CD4-positive, CD25-positive, alpha-beta regulatory T cell (primary cell): ENCODE results near the gene ARHGDIA. TPM values are rescaled to one million over a fixed set of nuclear protein-coding genes. Genes with fewer than 3 reads are reported as not detected.

Source experiments
- ATAC-seq, 2 donors: fragments of 150-1000 bp; cut with Tn5 transposase; one replicate each; pipeline ENCODE4 v1.10.0; 2021; ENCODE audit warnings: low read depth in 2 of 2, moderate number of reproducible peaks in 2 of 2, moderate library complexity in 1 of 2
- DNase-seq, 3 donors: peaks; one replicate each; pipeline versions ENCODE4 v3.0.0 to v3.0.0-alpha.2; 2012 to 2022; ENCODE audit warnings: mixed read lengths in 1 of 3
- H3K27ac ChIP-seq: one replicate; pipeline ENCODE4 v1.7.0; 2013; ENCODE audit warnings: mild to moderate bottlenecking, low read length; ENCODE audit not compliant: insufficient read depth, poor library complexity, severe bottlenecking
- H3K27me3 ChIP-seq: one replicate; pipeline ENCODE4 v1.7.0; 2013; ENCODE audit warnings: low read length; ENCODE audit not compliant: control insufficient read depth, insufficient read depth
- H3K36me3 ChIP-seq: one replicate; pipeline ENCODE4 v1.7.0; 2013; ENCODE audit warnings: mild to moderate bottlenecking, low read length, moderate library complexity; ENCODE audit not compliant: control insufficient read depth, insufficient read depth
- H3K4me1 ChIP-seq: 2 replicates; pipeline ENCODE4 v1.7.0; 2013; ENCODE audit warnings: mild to moderate bottlenecking, low read length; ENCODE audit not compliant: insufficient read depth, control insufficient read depth, poor library complexity, severe bottlenecking
- H3K4me3 ChIP-seq: one replicate; pipeline ENCODE4 v1.7.0; 2013; ENCODE audit warnings: low read depth, mild to moderate bottlenecking, low read length, moderate library complexity
- H3K9me3 ChIP-seq, 2 experiments: 1 replicate in 1 of 2; 2 replicates in 1 of 2; pipeline ENCODE4 v1.7.0; 2013; ENCODE audit warnings: low read length in 2 of 2, mild to moderate bottlenecking in 1 of 2, moderate library complexity in 1 of 2; ENCODE audit not compliant: control insufficient read depth in 2 of 2
- H3K27ac Mint-ChIP-seq, 3 donors: one replicate each; pipeline ENCODE4 v1.8.0; 2020 to 2022; ENCODE audit warnings: mild to moderate bottlenecking in 3 of 3, mixed read lengths in 3 of 3, moderate library complexity in 2 of 3
- H3K27me3 Mint-ChIP-seq: one replicate; pipeline ENCODE4 v1.8.0; 2022; ENCODE audit warnings: mild to moderate bottlenecking, mixed read lengths
- H3K36me3 Mint-ChIP-seq: one replicate; pipeline ENCODE4 v1.8.0; 2020; ENCODE audit warnings: mixed read lengths
- H3K4me1 Mint-ChIP-seq, 4 donors: one replicate each; pipeline ENCODE4 v1.8.0; 2020 to 2022; ENCODE audit warnings: mixed read lengths in 4 of 4, mild to moderate bottlenecking in 1 of 4
- H3K4me3 Mint-ChIP-seq, 4 donors: one replicate each; pipeline ENCODE4 v1.8.0; 2020 to 2022; ENCODE audit warnings: mild to moderate bottlenecking in 4 of 4, mixed read lengths in 4 of 4, moderate library complexity in 3 of 4
- H3K9me3 Mint-ChIP-seq, 7 donors: one replicate each; pipeline ENCODE4 v1.8.0; 2020 to 2022; ENCODE audit warnings: mixed read lengths in 7 of 7, mild to moderate bottlenecking in 3 of 7, moderate library complexity in 2 of 7
- polyA plus RNA-seq, 4 donors: library from polyadenylated mRNA; unstranded; fragments of 300-500 nt; fragmentation: Illumina TruSeq; gene quantifications; one replicate each; pipeline ENCODE4 v1.2.3, GENCODE V29; 2021
- total RNA-seq: library from RNA; stranded (reverse); gene quantifications from one replicate; pipeline ENCODE4 v1.2.3, GENCODE V29; 2022

ARHGDIA gene
- total and polyA plus RNA-seq, 5 donors from 2014 or later: 91.4 to 578 (median 107) TPM

GRCh38 chr17:81854974-81855774 is 16.0 kb downstream of the ARHGDIA start:
- Mint-ChIP-seq H3K36me3 (peaks cover 7% of the 10 kb centered on the region), H3K27ac (peak overlapping the region in 1 of 3 donors; percentile 26), H3K4me1 (peaks cover 0 to 25% (median 4%) of the 10 kb centered on the region in 4 donors), H3K4me3 (peak overlapping the region in 1 of 4 donors; percentile 84), H3K27me3 (no peaks in the 10 kb centered on the region), H3K9me3 (no peaks in the 10 kb centered on the region)
- Histone ChIP-seq H3K27me3 (no peaks in the 10 kb centered on the region), H3K9me3 (no peaks in the 10 kb centered on the region), H3K4me3 (no peak overlapping the region), H3K27ac (no peak overlapping the region), H3K4me1 (peaks cover 21% of the 10 kb centered on the region), H3K36me3 (peaks cover 50% of the 10 kb centered on the region)
- ATAC-seq (no peak), DNase-seq (peak in 1 of 3 donors; percentile 33)

- H3K36me3 Mint-ChIP-seq: peaks cover 3% of the 10 kb centered on the region
- ATAC-seq (no peak), DNase-seq (no peak)
- Histone ChIP-seq H3K9me3 (no peaks in the 10 kb centered on the region), H3K27ac (no peak overlapping the region), H3K4me3 (no peak overlapping the region), H3K36me3 (peaks cover 44% of the 10 kb centered on the region), H3K4me1 (no peaks in the 10 kb centered on the region), H3K27me3 (no peaks in the 10 kb centered on the region)
- H3K27me3 Mint-ChIP-seq: no peaks in the 10 kb centered on the region
- H3K4me1 Mint-ChIP-seq: peaks cover 0 to 5% (median 2%) of the 10 kb centered on the region in 4 donors
- H3K4me3 Mint-ChIP-seq: no peak overlapping the region
- H3K27ac Mint-ChIP-seq: no peak overlapping the region
- no peaks in the 10 kb centered on the region for H3K9me3 Mint-ChIP-seq
Measured at GRCh38 chr17:81852237-81852636, 18.9 kb downstream of the ARHGDIA start.

GRCh38 chr17:81851423-81851822 is 19.7 kb downstream of the ARHGDIA start:
- no peak overlapping the region for H3K4me3 ChIP-seq
- H3K27me3 ChIP-seq: no peaks in the 10 kb centered on the region
- ATAC-seq: no peak
- no peak overlapping the region for H3K4me3 Mint-ChIP-seq
- no peaks in the 10 kb centered on the region for H3K4me1 ChIP-seq
- peaks cover 0 to 5% (median 2%) of the 10 kb centered on the region in 4 donors for H3K4me1 Mint-ChIP-seq
- no peak overlapping the region for H3K27ac ChIP-seq
- peaks cover 3% of the 10 kb centered on the region for H3K36me3 Mint-ChIP-seq
- H3K9me3 Mint-ChIP-seq: no peaks in the 10 kb centered on the region
- no peaks in the 10 kb centered on the region for H3K9me3 ChIP-seq
- no peak for DNase-seq
- no peaks in the 10 kb centered on the region for H3K27me3 Mint-ChIP-seq
- peaks cover 52% of the 10 kb centered on the region for H3K36me3 ChIP-seq
- H3K27ac Mint-ChIP-seq: no peak overlapping the region

GRCh38 chr17:81849457-81849856 is 21.7 kb downstream of the ARHGDIA start:
- Mint-ChIP-seq H3K4me1 (peaks cover 0 to 5% (median 2%) of the 10 kb centered on the region in 4 donors), H3K27ac (no peak overlapping the region), H3K9me3 (no peaks in the 10 kb centered on the region), H3K4me3 (no peak overlapping the region), H3K36me3 (peaks cover 11% of the 10 kb centered on the region), H3K27me3 (no peaks in the 10 kb centered on the region)
- H3K27me3 ChIP-seq: no peaks in the 10 kb centered on the region
- ATAC-seq (no peak), DNase-seq (no peak)
- peaks cover 56% of the 10 kb centered on the region for H3K36me3 ChIP-seq
- H3K9me3 ChIP-seq: no peaks in the 10 kb centered on the region
- H3K4me3 ChIP-seq: no peak overlapping the region
- H3K27ac ChIP-seq: no peak overlapping the region
- no peaks in the 10 kb centered on the region for H3K4me1 ChIP-seq

GRCh38 chr17:81846743-81847689 is 24.1 kb downstream of the ARHGDIA start:
- no peak overlapping the region for H3K27ac ChIP-seq
- no peaks in the 10 kb centered on the region for H3K4me1 ChIP-seq
- H3K4me1 Mint-ChIP-seq: no peaks in the 10 kb centered on the region
- DNase-seq: no peak
- H3K27ac Mint-ChIP-seq: no peak overlapping the region
- no peaks in the 10 kb centered on the region for H3K9me3 Mint-ChIP-seq
- H3K27me3 ChIP-seq: no peaks in the 10 kb centered on the region
- ATAC-seq: no peak
- peaks cover 49% of the 10 kb centered on the region for H3K36me3 ChIP-seq
- H3K27me3 Mint-ChIP-seq: no peaks in the 10 kb centered on the region
- peaks cover 11% of the 10 kb centered on the region for H3K36me3 Mint-ChIP-seq
- H3K4me3 Mint-ChIP-seq: no peak overlapping the region
- H3K4me3 ChIP-seq: no peak overlapping the region
- H3K9me3 ChIP-seq: no peaks in the 10 kb centered on the region

- H3K27me3 Mint-ChIP-seq: no peaks in the 10 kb centered on the region
- Histone ChIP-seq H3K27ac (no peak overlapping the region), H3K9me3 (no peaks in the 10 kb centered on the region), H3K36me3 (peaks cover 40% of the 10 kb centered on the region), H3K4me1 (no peaks in the 10 kb centered on the region), H3K4me3 (no peak overlapping the region), H3K27me3 (no peaks in the 10 kb centered on the region)
- H3K9me3 Mint-ChIP-seq: no peaks in the 10 kb centered on the region
- H3K27ac Mint-ChIP-seq: no peak overlapping the region
- no peak overlapping the region for H3K4me3 Mint-ChIP-seq
- DNase-seq (no peak), ATAC-seq (no peak)
- no peaks in the 10 kb centered on the region for H3K4me1 Mint-ChIP-seq
- H3K36me3 Mint-ChIP-seq: peaks cover 9% of the 10 kb centered on the region
Measured at GRCh38 chr17:81845881-81846742, 25.0 kb downstream of the ARHGDIA start.

- H3K4me3 Mint-ChIP-seq: no peak overlapping the region
- ATAC-seq (peak in 1 of 2 donors; percentile 10), DNase-seq (no peak)
- no peaks in the 10 kb centered on the region for H3K27me3 ChIP-seq
- H3K36me3 ChIP-seq: peaks cover 39% of the 10 kb centered on the region
- H3K9me3 Mint-ChIP-seq: no peaks in the 10 kb centered on the region
- H3K4me3 ChIP-seq: no peak overlapping the region
- no peaks in the 10 kb centered on the region for H3K9me3 ChIP-seq
- H3K27ac ChIP-seq: no peak overlapping the region
- no peaks in the 10 kb centered on the region for H3K4me1 ChIP-seq
- no peaks in the 10 kb centered on the region for H3K4me1 Mint-ChIP-seq
- no peak overlapping the region for H3K27ac Mint-ChIP-seq
- peaks cover 8% of the 10 kb centered on the region for H3K36me3 Mint-ChIP-seq
- no peaks in the 10 kb centered on the region for H3K27me3 Mint-ChIP-seq
Measured at GRCh38 chr17:81845361-81845760, 25.8 kb downstream of the ARHGDIA start.
